GM13977 (cell line): Measurements from ENCODE around the gene RFTN2.
"Not testable (repeated sequence)": the region's sequence is repeated elsewhere in the genome, so short reads cannot be mapped to it uniquely, and the experiment has no call there.

Experiments used
- DNase-seq: peaks from one replicate; pipeline ENCODE4 v3.0.0; 2012; ENCODE audit warnings: low spot score
- in situ Hi-C: fragments of 300-500 bp; cut with MboI; formaldehyde crosslinking; loops from one replicate; pipeline ENCODE4 v1.12.0; 2022; ENCODE audit warnings: low sequenced_read_pairs, low pct_unique_long_range_greater_than_20kb, mixed read lengths, inconsistent platforms; ENCODE audit not compliant: unreplicated experiment
- TF ChIP-seq, protein P1 (sequence below): IDR thresholded peaks from 2 replicates; pipeline ENCODE4 v1.5.1; 2012; ENCODE audit warnings: mild to moderate bottlenecking, control low read depth; ENCODE audit not compliant: insufficient read depth; ENCODE audit errors: extremely low read depth, missing control alignments

Gene RFTN2, protein sequence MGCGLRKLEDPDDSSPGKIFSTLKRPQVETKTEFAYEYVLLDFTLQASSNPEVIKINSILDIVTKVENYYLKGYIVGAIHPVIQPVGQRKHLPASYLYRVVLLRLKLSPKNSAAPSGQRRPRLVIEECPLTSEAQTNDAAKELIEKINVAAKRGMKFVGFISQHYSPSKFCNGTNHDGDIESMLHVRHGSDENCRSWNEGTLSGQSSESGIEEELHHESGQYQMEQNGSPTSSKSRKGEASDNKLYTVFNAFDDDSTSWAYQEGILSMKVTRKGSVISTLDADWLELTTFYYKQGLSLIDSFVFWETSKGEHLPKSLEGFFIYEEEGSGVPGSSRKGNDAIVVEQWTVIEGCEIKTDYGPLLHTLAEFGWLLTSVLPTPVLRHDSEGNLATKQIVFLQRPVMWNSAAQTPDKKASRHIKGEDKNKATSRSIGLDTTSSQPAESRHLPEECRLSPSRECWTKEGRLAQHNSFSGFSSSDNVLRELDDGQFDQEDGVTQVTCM

GRCh38 chr2:197675246-197675645, at the start of gene RFTN2:
TSS of gene RFTN2 (minus strand) at chr2:197675587. CDS start at chr2:197675458, 129 bp downstream.
- no peak for DNase-seq
- in situ Hi-C loops = no loop called here

GRCh38 chr2:197717863-197718262, 42.5 kb upstream of the RFTN2 start:
- in situ Hi-C loops = no loop called here
- DNase-seq = no peak
- TF ChIP-seq, protein P1, sequence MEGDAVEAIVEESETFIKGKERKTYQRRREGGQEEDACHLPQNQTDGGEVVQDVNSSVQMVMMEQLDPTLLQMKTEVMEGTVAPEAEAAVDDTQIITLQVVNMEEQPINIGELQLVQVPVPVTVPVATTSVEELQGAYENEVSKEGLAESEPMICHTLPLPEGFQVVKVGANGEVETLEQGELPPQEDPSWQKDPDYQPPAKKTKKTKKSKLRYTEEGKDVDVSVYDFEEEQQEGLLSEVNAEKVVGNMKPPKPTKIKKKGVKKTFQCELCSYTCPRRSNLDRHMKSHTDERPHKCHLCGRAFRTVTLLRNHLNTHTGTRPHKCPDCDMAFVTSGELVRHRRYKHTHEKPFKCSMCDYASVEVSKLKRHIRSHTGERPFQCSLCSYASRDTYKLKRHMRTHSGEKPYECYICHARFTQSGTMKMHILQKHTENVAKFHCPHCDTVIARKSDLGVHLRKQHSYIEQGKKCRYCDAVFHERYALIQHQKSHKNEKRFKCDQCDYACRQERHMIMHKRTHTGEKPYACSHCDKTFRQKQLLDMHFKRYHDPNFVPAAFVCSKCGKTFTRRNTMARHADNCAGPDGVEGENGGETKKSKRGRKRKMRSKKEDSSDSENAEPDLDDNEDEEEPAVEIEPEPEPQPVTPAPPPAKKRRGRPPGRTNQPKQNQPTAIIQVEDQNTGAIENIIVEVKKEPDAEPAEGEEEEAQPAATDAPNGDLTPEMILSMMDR = no peak

More at GRCh38 chr2:197675246-197675645, at the start of gene RFTN2:
- TF ChIP-seq, protein P1 = no peak

GRCh38 chr2:197713271-197713670, 37.9 kb upstream of the RFTN2 start:
- no peak for DNase-seq
- in situ Hi-C loops = no loop called here
- TF ChIP-seq, protein P1 = no peak

- in situ Hi-C loops = no loop called here
- TF ChIP-seq, protein P1 = no peak
- DNase-seq = no peak
Observed at GRCh38 chr2:197711578-197711977, 36.2 kb upstream of the RFTN2 start.

DNA sequence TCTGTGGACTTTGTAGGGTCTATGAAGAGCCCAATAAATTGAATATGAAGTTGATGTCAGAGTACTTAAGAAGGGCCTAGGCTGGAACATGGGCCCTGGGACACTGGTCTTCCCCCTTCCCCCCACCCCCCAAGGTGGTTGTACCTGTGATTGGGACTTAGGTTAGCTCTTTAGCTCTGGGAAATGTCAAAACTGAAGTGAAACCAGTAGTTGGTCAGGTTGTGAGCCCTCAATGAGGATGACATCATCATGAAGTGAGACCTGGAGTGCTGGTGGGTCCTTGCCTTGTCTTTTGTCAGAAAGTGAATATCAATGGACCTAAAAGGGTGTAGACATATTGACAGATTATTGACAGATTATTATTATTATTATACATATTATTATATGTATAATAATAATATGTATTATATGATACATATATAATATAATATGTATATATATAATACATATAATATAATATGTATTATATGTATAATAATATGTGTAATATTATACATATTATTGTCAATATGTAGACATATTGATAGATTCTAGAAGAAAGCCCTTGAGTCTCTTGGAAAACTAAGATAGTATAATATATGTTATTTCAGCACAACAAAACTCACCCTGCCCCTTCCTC, 35.1 kb upstream of the RFTN2 start:
- in situ Hi-C loops = no loop called here
- DNase-seq = peak; percentile 71
- TF ChIP-seq, protein P1 = no peak

- in situ Hi-C loops = not testable (repeated sequence)
Observed at GRCh38 chr2:197709140-197709539, 33.8 kb upstream of the RFTN2 start.

GRCh38 chr2:197708331-197708730, 32.9 kb upstream of the RFTN2 start:
- in situ Hi-C loops = no loop called here
- no peak for DNase-seq
- TF ChIP-seq, protein P1 = no peak

More at GRCh38 chr2:197709140-197709539, 33.8 kb upstream of the RFTN2 start:
- DNase-seq = not testable (repeated sequence)
